ENCODE measurements around the gene EFCAB6. TPM values are rescaled to one million over a fixed set of nuclear protein-coding genes. Genes with fewer than 3 reads are reported as not detected.

The EFCAB6 gene
- polyA plus RNA-seq, 2 of the 4 experiments (the other 2 are of a cell fraction), result 0.46 to 1.2 TPM

- POLR2A ChIA-PET, result no interaction called here
- H3K4me1 ChIP-seq, result peaks cover 9% of the 10 kb centered on the region; the same call in 1 of the 3 replicates
- no peak overlapping the region for H3K27ac ChIP-seq
- no peak overlapping the region for H3K4me3 ChIP-seq
- TF ChIP-seq CTCF (IDR thresholded peaks at IDR 0.05) (no peak), RNF2 (IDR thresholded peaks at IDR 0.05; ENCODE audit: borderline replicate concordance, low read depth) (no peak), SREBF2 (IDR thresholded peaks at IDR 0.05) (no peak), MYC (IDR thresholded peaks at IDR 0.05; ENCODE audit: borderline replicate concordance, low read length) (no peak), E2F6 (IDR thresholded peaks at IDR 0.05; ENCODE audit: borderline replicate concordance, low read depth) (no peak), EP300 (IDR thresholded peaks at IDR 0.05) (no peak), GATA3 (IDR thresholded peaks at IDR 0.05; ENCODE audit: borderline replicate concordance) (no peak), ZC3H11A (IDR thresholded peaks at IDR 0.05) (no peak), FOSL2 (IDR thresholded peaks at IDR 0.05) (no peak), FOSL2 (CRISPR knock-in tag; IDR thresholded peaks at IDR 0.05) (no peak), HOXA7 (CRISPR knock-in tag; IDR thresholded peaks at IDR 0.05) (no peak), HOXB5 (CRISPR knock-in tag; IDR thresholded peaks at IDR 0.05) (no peak), MAZ (IDR thresholded peaks at IDR 0.05; ENCODE audit: borderline replicate concordance, low read depth, low read length) (no peak), EHMT2 (IDR thresholded peaks at IDR 0.05; ENCODE audit: low read depth) (no peak), ZFP36 (IDR thresholded peaks at IDR 0.05; ENCODE audit: borderline replicate concordance, partially characterized antibody) (no peak)
- ATAC-seq (no peak), DNase-seq (ENCODE audit: low read depth in 1 of 2, low spot score in 1 of 2) (no peak), FAIRE-seq (no peak)
- CTCF ChIA-PET, result interaction anchor here (0.6 kb wide), 1 partner anchor 64 kb away, joined by 3 read pairs; no protein-coding TSS in a partner anchor
- H3K4me2 ChIP-seq, result no peak overlapping the region
- 82% methylated on average over 2 of the region's 2 CpGs for WGBS (ENCODE audit: missing lambda C conversion rate)
- H3K9me3 ChIP-seq, result no peaks in the 10 kb centered on the region
Measured at GRCh38 chr22:43520632-43521039, 291.5 kb downstream of the EFCAB6 start.

- TF ChIP-seq HOXB5 (CRISPR knock-in tag; IDR thresholded peaks at IDR 0.05) (no peak), SREBF2 (IDR thresholded peaks at IDR 0.05) (no peak), GATA3 (IDR thresholded peaks at IDR 0.05; ENCODE audit: borderline replicate concordance) (no peak), SMC3 (IDR thresholded peaks at IDR 0.05) (no peak), MAX (IDR thresholded peaks at IDR 0.05) (no peak), HOXA7 (CRISPR knock-in tag; IDR thresholded peaks at IDR 0.05) (no peak), ZNF302 (CRISPR knock-in tag; IDR thresholded peaks at IDR 0.05) (no peak), BHLHE40 (IDR thresholded peaks at IDR 0.05; ENCODE audit: low read depth, low read length) (no peak), RNF2 (IDR thresholded peaks at IDR 0.05; ENCODE audit: borderline replicate concordance, low read depth) (no peak), KDM1A (IDR thresholded peaks at IDR 0.05; ENCODE audit: low read depth) (no peak), TFCP2L1 (CRISPR knock-in tag; IDR thresholded peaks at IDR 0.05) (no peak), CEBPB (IDR thresholded peaks at IDR 0.05) (no peak), HDAC2 (IDR thresholded peaks at IDR 0.05) (no peak), CTCF (IDR thresholded peaks at IDR 0.05) (no peak)
Measured at GRCh38 chr22:43516996-43517635, 295.0 kb downstream of the EFCAB6 start.

More at GRCh38 chr22:43516996-43517635, 295.0 kb downstream of the EFCAB6 start:
- H3K4me1 ChIP-seq, result peaks cover 7% of the 10 kb centered on the region; the same call in 1 of the 3 replicates
- ChIA-PET CTCF (interaction anchor here (1.2 kb wide), 1 partner anchor 39 kb away, joined by 3 read pairs; no protein-coding TSS in a partner anchor), POLR2A (no interaction called here)
- no peak overlapping the region for H3K27ac ChIP-seq
- H3K9me3 ChIP-seq, result no peaks in the 10 kb centered on the region
- no peak overlapping the region for H3K4me2 ChIP-seq
- DNase-seq (ENCODE audit: low read depth in 1 of 2, low spot score in 1 of 2), result no peak
- FAIRE-seq, result no peak
- no peak overlapping the region for H3K4me3 ChIP-seq
- no peak for ATAC-seq
- 52% methylated on average over 11 of the region's 14 CpGs for WGBS (ENCODE audit: missing lambda C conversion rate)
